GM10847 (cell line): ENCODE data around the gene DHX34.

Experiments used
- POLR2A ChIP-seq: IDR thresholded peaks from 2 replicates; pipeline ENCODE4 v1.6.1; 2011; ENCODE audit not compliant: insufficient read length; ENCODE audit errors: extremely low read depth

Gene DHX34

GRCh38 chr19:47421844-47422395 lies 72.8 kb downstream of the DHX34 start:
- TF ChIP-seq POLR2A, result no peak

GRCh38 chr19:47422417-47423163 lies 73.5 kb downstream of the DHX34 start:
- TF ChIP-seq POLR2A, result no peak

GRCh38 chr19:47423203-47423882 lies 74.2 kb downstream of the DHX34 start:
- no peak for TF ChIP-seq POLR2A

- TF ChIP-seq POLR2A, result no peak
These were observed 78.4 kb downstream of the DHX34 start for GRCh38 chr19:47427241-47428176.

- no peak for TF ChIP-seq POLR2A
These were observed 79.2 kb downstream of the DHX34 start for GRCh38 chr19:47428177-47428894.

- TF ChIP-seq POLR2A, result no peak
These were observed 80.2 kb downstream of the DHX34 start for GRCh38 chr19:47429140-47429793.

- TF ChIP-seq POLR2A, result no peak
These were observed 81.1 kb downstream of the DHX34 start for GRCh38 chr19:47430041-47430802.

- no peak for TF ChIP-seq POLR2A
These were observed 83.0 kb downstream of the DHX34 start for GRCh38 chr19:47432091-47432490.
